NCI-H187 (cell line): ENCODE results near the gene MED1.
A peak's percentile ranks its signal among the peaks of the same experiment; 100 is the strongest.
"Not testable (repeated sequence)": the region's sequence is repeated elsewhere in the genome, so short reads cannot be mapped to it uniquely, and the experiment has no call there.

Source experiments
- DNase-seq, 2 experiments: peaks; one replicate each; lab custom pipeline; 2025; lab: John Stamatoyannopoulos, UW

MED1 gene

GRCh38 chr17:39450847-39451581 is at the start of gene MED1:
Gene MED1 (minus strand): TSS chr17:39451263. CDS start chr17:39451062, 201 bp downstream.
- DNase-seq = peak; percentile 89 to 97

GRCh38 chr17:39496921-39497320 is 45.9 kb upstream of the MED1 start:
- DNase-seq = not testable (repeated sequence)

- DNase-seq = no peak
Measured at GRCh38 chr17:39487946-39488345, 36.9 kb upstream of the MED1 start.

GRCh38 chr17:39487490-39487889 is 36.4 kb upstream of the MED1 start:
- not testable (repeated sequence) for DNase-seq

GRCh38 chr17:39486242-39486641 is 35.2 kb upstream of the MED1 start:
- DNase-seq = no peak

GRCh38 chr17:39485555-39485954 is 34.5 kb upstream of the MED1 start:
- DNase-seq = no peak

- no peak for DNase-seq
Measured at GRCh38 chr17:39484178-39484577, 33.1 kb upstream of the MED1 start.

- DNase-seq = no peak
Measured at GRCh38 chr17:39483506-39483905, 32.4 kb upstream of the MED1 start.

- DNase-seq = not testable (repeated sequence)
Measured at GRCh38 chr17:39479631-39480030, 28.6 kb upstream of the MED1 start.

GRCh38 chr17:39473310-39473709 is 22.2 kb upstream of the MED1 start:
- no peak for DNase-seq

GRCh38 chr17:39468610-39469009 is 17.5 kb upstream of the MED1 start:
- DNase-seq = not testable (repeated sequence)

- not testable (repeated sequence) for DNase-seq
Measured at GRCh38 chr17:39464639-39465181, 13.6 kb upstream of the MED1 start.

GRCh38 chr17:39462631-39463375 is 11.7 kb upstream of the MED1 start:
- no peak for DNase-seq

GRCh38 chr17:39461926-39462569 is 11.0 kb upstream of the MED1 start:
- no peak for DNase-seq

- peak; percentile 93 to 94 for DNase-seq
Measured at GRCh38 chr17:39461113-39461925, 10.3 kb upstream of the MED1 start, which contains the start of gene CDK12. Gene CDK12 (plus strand): TSS chr17:39461486. CDS start chr17:39462072, 586 bp downstream.

GRCh38 chr17:39455919-39456318 is 4.9 kb upstream of the MED1 start:
- no peak for DNase-seq

GRCh38 chr17:39450051-39450450 is 1.0 kb downstream of the MED1 start:
- no peak for DNase-seq

- DNase-seq = no peak
Measured at GRCh38 chr17:39447561-39447960, 3.5 kb downstream of the MED1 start.

GRCh38 chr17:39443326-39443725 is 7.7 kb downstream of the MED1 start:
- no peak for DNase-seq

- DNase-seq = not testable (repeated sequence)
Measured at GRCh38 chr17:39439868-39440267, 11.2 kb downstream of the MED1 start.

GRCh38 chr17:39429600-39429999 is 21.5 kb downstream of the MED1 start:
- DNase-seq = no peak

- DNase-seq = no peak
Measured at GRCh38 chr17:39416141-39416540, 34.9 kb downstream of the MED1 start.
